Measurements from ENCODE around the gene FAM120B. TPM values are rescaled to one million over a fixed set of nuclear protein-coding genes. Genes with fewer than 3 reads are reported as not detected.

The FAM120B gene
- total RNA-seq, 4 donors from 2014 or later, result 24.6 to 40.3 (median 31.9) TPM

DNA sequence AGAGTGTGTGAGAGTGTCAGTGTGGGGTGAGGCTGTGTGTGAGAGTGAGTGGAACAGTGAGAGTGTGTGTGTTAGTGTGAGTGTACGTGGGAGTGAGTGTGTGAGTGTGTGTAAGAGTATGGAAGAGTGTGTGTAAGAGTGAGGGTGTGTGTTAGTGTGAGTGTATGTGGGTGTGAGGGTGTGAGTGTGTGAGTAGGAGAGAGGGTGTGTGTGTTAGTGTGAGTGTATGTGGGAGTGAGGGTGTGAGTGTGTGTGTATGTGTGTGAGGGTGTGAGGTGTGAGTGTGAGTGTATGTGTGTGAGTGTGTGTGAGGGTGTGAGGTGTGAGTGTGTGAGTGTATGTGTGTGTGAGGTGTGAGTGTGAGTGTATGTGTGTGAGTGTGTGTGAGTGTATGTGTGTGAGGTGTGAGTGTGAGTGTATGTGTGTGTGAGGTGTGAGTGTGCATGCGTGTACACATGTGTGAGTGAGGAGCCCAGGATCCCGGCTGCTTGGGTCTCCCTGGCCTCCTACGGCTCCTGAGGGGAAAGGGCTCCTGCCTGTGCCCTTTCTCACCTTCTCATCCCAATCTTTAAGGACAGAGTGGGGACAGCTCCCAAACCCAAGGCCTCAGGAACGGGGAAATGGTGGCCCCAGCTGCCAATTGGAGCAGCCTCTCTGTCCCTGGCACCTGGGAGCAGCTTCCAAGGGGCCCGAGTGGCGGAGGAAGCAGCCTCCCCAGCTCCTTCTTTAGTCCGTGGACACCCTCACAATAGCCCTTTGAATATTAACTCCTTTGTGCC is 146.4 kb downstream of the FAM120B start:
- Histone ChIP-seq H3K27ac (no peak overlapping the region), H3K9me3 (no peaks in the 10 kb centered on the region), H3K36me3 (no peaks in the 10 kb centered on the region), H3K4me1 (no peaks in the 10 kb centered on the region), H3K4me3 (no peak overlapping the region), H3K27me3 (peaks cover 4% of the 10 kb centered on the region)
- 63 to 82% methylated on average over 6 to 7 of the region's 8 CpGs for WGBS, 2 donors (ENCODE audit: low coverage in 1 of 2)
- ATAC-seq, result no peak
- TF ChIP-seq POLR2AphosphoS5 (IDR thresholded peaks at IDR 0.05) (no peak), POLR2A (IDR thresholded peaks at IDR 0.05) (no peak), EP300 (IDR thresholded peaks at IDR 0.05) (no peak)
- TF ChIP-seq, protein P1, sequence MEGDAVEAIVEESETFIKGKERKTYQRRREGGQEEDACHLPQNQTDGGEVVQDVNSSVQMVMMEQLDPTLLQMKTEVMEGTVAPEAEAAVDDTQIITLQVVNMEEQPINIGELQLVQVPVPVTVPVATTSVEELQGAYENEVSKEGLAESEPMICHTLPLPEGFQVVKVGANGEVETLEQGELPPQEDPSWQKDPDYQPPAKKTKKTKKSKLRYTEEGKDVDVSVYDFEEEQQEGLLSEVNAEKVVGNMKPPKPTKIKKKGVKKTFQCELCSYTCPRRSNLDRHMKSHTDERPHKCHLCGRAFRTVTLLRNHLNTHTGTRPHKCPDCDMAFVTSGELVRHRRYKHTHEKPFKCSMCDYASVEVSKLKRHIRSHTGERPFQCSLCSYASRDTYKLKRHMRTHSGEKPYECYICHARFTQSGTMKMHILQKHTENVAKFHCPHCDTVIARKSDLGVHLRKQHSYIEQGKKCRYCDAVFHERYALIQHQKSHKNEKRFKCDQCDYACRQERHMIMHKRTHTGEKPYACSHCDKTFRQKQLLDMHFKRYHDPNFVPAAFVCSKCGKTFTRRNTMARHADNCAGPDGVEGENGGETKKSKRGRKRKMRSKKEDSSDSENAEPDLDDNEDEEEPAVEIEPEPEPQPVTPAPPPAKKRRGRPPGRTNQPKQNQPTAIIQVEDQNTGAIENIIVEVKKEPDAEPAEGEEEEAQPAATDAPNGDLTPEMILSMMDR (IDR thresholded peaks at IDR 0.05), result no peak

DNA sequence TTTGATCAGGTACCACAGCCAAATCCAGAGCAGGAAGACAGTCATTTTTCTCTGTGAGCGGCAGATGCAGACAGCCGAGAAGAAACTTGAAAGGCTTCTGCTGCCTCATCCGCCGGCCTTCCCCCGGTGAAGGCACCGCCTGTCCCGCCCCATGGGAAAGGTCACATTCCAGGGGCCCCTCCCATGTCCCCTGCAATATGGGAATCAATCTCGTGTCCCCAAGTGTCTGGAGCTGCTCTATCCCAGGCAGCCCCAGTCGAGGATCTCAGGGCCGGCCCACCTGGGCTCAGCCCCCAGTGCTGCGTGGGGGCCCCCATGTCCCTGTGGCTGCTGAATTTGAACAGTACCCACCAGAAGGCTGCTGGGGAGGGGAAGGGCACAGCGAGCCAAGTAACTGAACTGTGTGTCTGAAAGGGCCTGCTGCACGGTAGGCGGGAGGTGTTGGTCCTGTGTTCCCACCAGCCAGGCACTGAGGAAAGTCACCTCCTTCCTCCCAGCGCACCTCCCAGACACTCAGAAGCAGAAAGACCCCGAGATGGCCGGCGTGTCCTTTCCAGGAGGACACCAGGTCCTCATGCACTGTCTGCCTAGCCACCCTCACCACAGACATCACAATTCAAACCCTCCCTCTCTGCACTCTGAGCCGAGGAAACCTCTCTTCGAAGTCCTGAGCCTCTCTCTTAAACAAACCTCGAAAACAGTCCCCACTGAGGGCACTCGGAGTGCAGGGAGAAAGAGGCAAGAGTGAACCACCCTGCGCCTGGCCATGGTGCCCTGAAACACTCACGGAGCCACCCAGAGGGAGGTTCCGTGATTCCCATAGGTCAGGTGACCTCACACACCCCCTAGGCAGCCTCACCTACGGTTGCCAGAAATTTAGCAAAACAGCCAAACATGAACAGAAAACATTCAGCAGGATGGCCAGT is 147.3 kb downstream of the FAM120B start:
- no peaks in the 10 kb centered on the region for H3K9me3 ChIP-seq
- no peaks in the 10 kb centered on the region for H3K4me1 ChIP-seq
- H3K27me3 ChIP-seq, result peaks cover 4% of the 10 kb centered on the region
- TF ChIP-seq EP300 (IDR thresholded peaks at IDR 0.05), result no peak
- TF ChIP-seq POLR2A (IDR thresholded peaks at IDR 0.05), result no peak
- no peak for TF ChIP-seq POLR2AphosphoS5 (IDR thresholded peaks at IDR 0.05)
- TF ChIP-seq, protein P1 (IDR thresholded peaks at IDR 0.05), result no peak
- 80 to 81% methylated on average over 6 to 10 of the region's 26 CpGs for WGBS, 2 donors (ENCODE audit: low coverage in 1 of 2)
- no peak overlapping the region for H3K4me3 ChIP-seq
- H3K36me3 ChIP-seq, result no peaks in the 10 kb centered on the region
- H3K27ac ChIP-seq, result no peak overlapping the region
- no peak for ATAC-seq

DNA sequence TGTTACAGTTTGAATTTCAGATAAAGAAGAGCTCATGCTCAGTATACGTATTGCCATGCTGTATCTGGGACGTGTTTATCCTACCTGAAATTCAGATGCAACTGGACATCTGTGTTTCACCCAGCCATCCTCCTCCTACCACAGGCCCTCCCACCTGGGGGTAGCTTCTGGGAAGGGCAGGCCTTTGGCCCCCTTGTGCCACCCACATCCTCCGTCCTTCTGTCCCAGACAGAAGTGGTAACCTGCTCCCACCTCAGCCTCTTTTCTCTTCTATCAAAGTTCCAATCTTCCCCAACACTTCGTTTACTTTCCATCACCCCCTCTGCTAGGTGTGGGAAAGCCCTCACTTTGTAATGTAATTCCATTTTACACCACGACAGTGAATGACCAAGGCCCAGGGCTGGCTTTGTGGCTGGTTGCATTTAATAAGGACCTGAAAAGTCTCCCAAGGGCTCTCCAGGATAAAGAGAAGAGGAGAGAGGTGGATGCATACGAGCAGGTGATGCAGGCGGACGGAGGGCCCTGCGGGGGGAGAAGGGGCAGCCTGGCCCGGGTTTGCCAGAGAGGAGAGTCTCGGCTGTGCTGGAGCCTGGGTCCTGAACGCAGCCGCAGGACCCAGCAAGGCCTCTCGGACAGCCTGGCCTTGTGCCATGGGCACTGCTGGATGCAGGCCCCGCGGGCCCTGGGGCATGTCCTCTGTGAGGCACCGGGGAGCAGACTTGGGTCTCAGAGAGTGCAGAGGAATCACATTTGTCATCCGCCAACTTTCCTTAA is 148.1 kb downstream of the FAM120B start:
- TF ChIP-seq EP300 (IDR thresholded peaks at IDR 0.05) (no peak), POLR2AphosphoS5 (IDR thresholded peaks at IDR 0.05) (no peak), POLR2A (IDR thresholded peaks at IDR 0.05) (no peak)
- TF ChIP-seq, protein P1 (IDR thresholded peaks at IDR 0.05), result no peak
- no peaks in the 10 kb centered on the region for H3K4me1 ChIP-seq
- no peak for ATAC-seq
- peaks cover 4% of the 10 kb centered on the region for H3K27me3 ChIP-seq
- H3K36me3 ChIP-seq, result no peaks in the 10 kb centered on the region
- H3K27ac ChIP-seq, result no peak overlapping the region
- no peak overlapping the region for H3K4me3 ChIP-seq
- WGBS, 2 donors (ENCODE audit: low coverage in 1 of 2), result 75 to 77% methylated on average over 6 to 11 of the region's 18 CpGs
- H3K9me3 ChIP-seq, result no peaks in the 10 kb centered on the region

DNA sequence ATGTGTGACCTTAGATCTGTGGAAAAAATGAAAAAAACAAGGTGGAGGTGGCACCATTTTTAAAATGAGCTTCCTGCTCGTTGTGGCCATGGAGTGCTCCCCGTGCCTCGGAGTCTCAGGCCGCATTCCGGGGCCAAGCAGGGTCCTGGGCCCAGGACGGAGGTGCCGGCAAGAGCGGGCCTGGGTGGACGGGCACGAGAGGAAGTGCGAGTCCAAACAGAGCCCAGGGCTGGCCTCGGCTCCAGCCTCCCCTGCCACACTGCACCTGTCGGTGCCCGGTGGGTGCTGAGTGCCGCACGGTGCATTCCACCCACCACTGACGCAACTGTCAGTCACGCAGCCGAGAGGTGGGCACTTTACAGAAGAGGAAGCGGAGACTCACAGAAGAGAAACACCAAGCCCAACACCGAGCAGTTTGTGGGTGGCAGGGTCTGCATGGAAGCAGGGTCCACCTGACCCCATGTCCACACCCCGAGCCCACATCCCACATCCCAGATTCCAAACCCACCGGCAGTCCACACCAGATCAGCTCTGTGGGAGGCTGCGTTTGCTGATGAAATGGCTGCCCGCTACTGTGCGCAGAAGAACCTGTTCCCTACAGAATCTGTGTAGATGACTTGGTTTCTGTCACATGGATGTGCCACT is 148.9 kb downstream of the FAM120B start:
- 82 to 91% methylated on average over 6 to 8 of the region's 26 CpGs for WGBS, 2 donors (ENCODE audit: low coverage in 1 of 2)
- TF ChIP-seq POLR2AphosphoS5 (IDR thresholded peaks at IDR 0.05) (no peak), POLR2A (IDR thresholded peaks at IDR 0.05) (no peak), EP300 (IDR thresholded peaks at IDR 0.05) (no peak)
- TF ChIP-seq, protein P1 (IDR thresholded peaks at IDR 0.05), result no peak
- Histone ChIP-seq H3K27ac (no peak overlapping the region), H3K27me3 (peaks cover 9% of the 10 kb centered on the region), H3K4me1 (peaks cover 0 to 4% (median 0%) of the 10 kb centered on the region in 3 donors), H3K9me3 (no peaks in the 10 kb centered on the region), H3K36me3 (no peaks in the 10 kb centered on the region), H3K4me3 (no peak overlapping the region)
- ATAC-seq, result no peak

Measured in gastroesophageal sphincter (tissue), 4 donors.